SK-N-SH treated with all-trans-retinoic acid at 6 μM for 48 hours (cell line): ENCODE data around the gene INTS15.

Experiments used
- ATAC-seq: fragments of 200-7000 bp; cut with Tn5 transposase; 3 replicates; pipeline ENCODE4 v1.9.1; 2020; ENCODE audit warnings: mild to moderate bottlenecking, moderate library complexity
- ARNTL ChIP-seq: fragments of 450-650 bp; formaldehyde crosslinking; IDR thresholded peaks from 2 replicates; pipeline ENCODE4 v1.5.0; 2020; ENCODE audit warnings: low read depth, mild to moderate bottlenecking, moderate library complexity, borderline replicate concordance
- BACH2 ChIP-seq: fragments of 250-450 bp; sonication (Bioruptor Pico); IDR thresholded peaks from 2 replicates; pipeline ENCODE4 v1.9.0; 2021; ENCODE audit warnings: mild to moderate bottlenecking, borderline replicate concordance
- CSDC2 ChIP-seq: fragments of 250-450 bp; sonication (Bioruptor Pico); IDR thresholded peaks from 2 replicates; pipeline ENCODE4 v1.5.0; 2020; ENCODE audit warnings: mild to moderate bottlenecking, moderate library complexity
- ESRRG ChIP-seq: fragments of 250-450 bp; sonication (Bioruptor Pico); IDR thresholded peaks from 2 replicates; pipeline ENCODE4 v1.6.1; 2021; ENCODE audit warnings: mild to moderate bottlenecking
- GLIS3 ChIP-seq: fragments of 250-450 bp; sonication (Bioruptor Pico); IDR thresholded peaks from 2 replicates; pipeline ENCODE4 v1.5.0; 2020; ENCODE audit warnings: mild to moderate bottlenecking, moderate library complexity
- ISL1 ChIP-seq: fragments of 250-450 bp; sonication (Bioruptor Pico); IDR thresholded peaks from 2 replicates; pipeline ENCODE4 v2.1.2; 2022; ENCODE audit warnings: mild to moderate bottlenecking, moderate library complexity
- OSR1 ChIP-seq: fragments of 250-450 bp; sonication (Bioruptor Pico); IDR thresholded peaks from 2 replicates; pipeline ENCODE4 v1.8.0; 2022; ENCODE audit warnings: moderate library complexity, mild to moderate bottlenecking, inconsistent platforms
- PPARA ChIP-seq: fragments of 250-450 bp; sonication (Bioruptor Pico); IDR thresholded peaks from 2 replicates; pipeline ENCODE4 v1.5.0; 2020; ENCODE audit warnings: mild to moderate bottlenecking, borderline replicate concordance
- RARB ChIP-seq: fragments of 250-450 bp; sonication (Bioruptor Pico); IDR thresholded peaks from 2 replicates; pipeline ENCODE4 v1.8.0; 2021; ENCODE audit warnings: mild to moderate bottlenecking, moderate library complexity
- SNAI2 ChIP-seq: fragments of 250-450 bp; sonication (Bioruptor Pico); IDR thresholded peaks from 2 replicates; pipeline ENCODE4 v1.5.0; 2020; ENCODE audit warnings: mild to moderate bottlenecking, moderate library complexity
- TCF4 ChIP-seq: fragments of 250-450 bp; sonication (Bioruptor Pico); IDR thresholded peaks from 2 replicates; pipeline ENCODE4 v1.8.0; 2021; ENCODE audit warnings: mild to moderate bottlenecking, moderate library complexity, borderline replicate concordance
- TOX ChIP-seq: fragments of 250-450 bp; sonication (Bioruptor Pico); IDR thresholded peaks from 2 replicates; pipeline ENCODE4 v1.8.0; 2021; ENCODE audit warnings: mild to moderate bottlenecking, moderate library complexity, borderline replicate concordance
- ZC3H10 ChIP-seq: fragments of 250-450 bp; sonication (Bioruptor Pico); IDR thresholded peaks from 2 replicates; pipeline ENCODE4 v1.5.1; 2021; ENCODE audit warnings: mild to moderate bottlenecking, moderate library complexity
- ZNF565 ChIP-seq: fragments of 450-650 bp; formaldehyde crosslinking; conservative IDR thresholded peaks from 2 replicates; pipeline ENCODE4 v1.5.0; 2020; ENCODE audit warnings: low read depth, mild to moderate bottlenecking, moderate library complexity
- ZNF70 ChIP-seq: fragments of 450-650 bp; formaldehyde crosslinking; IDR thresholded peaks from 2 replicates; pipeline ENCODE4 v1.5.0; 2020; ENCODE audit warnings: mild to moderate bottlenecking, moderate library complexity
- ZNF8 ChIP-seq: fragments of 450-650 bp; formaldehyde crosslinking; IDR thresholded peaks from 2 replicates; pipeline ENCODE4 v1.5.0; 2020; ENCODE audit warnings: mild to moderate bottlenecking, moderate library complexity
- TF ChIP-seq, protein P1 (sequence below): fragments of 250-450 bp; sonication (Bioruptor Pico); IDR thresholded peaks from 2 replicates; pipeline ENCODE4 v1.5.1; 2020; ENCODE audit warnings: low read depth, mild to moderate bottlenecking, moderate library complexity
- TF ChIP-seq, protein P2 (sequence below): fragments of 250-450 bp; sonication (Bioruptor Pico); IDR thresholded peaks from 2 replicates; pipeline ENCODE4 v1.8.0; 2021; ENCODE audit warnings: low read depth, mild to moderate bottlenecking, moderate library complexity, borderline replicate concordance
- TF ChIP-seq, protein P3 (sequence below): fragments of 250-450 bp; sonication (Bioruptor Pico); IDR thresholded peaks from 2 replicates; pipeline ENCODE4 v1.5.1; 2021; ENCODE audit warnings: mild to moderate bottlenecking, moderate library complexity
- TF ChIP-seq, protein P4 (sequence below): fragments of 250-450 bp; sonication (Bioruptor Pico); IDR thresholded peaks from 2 replicates; pipeline ENCODE4 v1.8.0; 2020; ENCODE audit warnings: mild to moderate bottlenecking, moderate library complexity, borderline replicate concordance

Gene INTS15

DNA sequence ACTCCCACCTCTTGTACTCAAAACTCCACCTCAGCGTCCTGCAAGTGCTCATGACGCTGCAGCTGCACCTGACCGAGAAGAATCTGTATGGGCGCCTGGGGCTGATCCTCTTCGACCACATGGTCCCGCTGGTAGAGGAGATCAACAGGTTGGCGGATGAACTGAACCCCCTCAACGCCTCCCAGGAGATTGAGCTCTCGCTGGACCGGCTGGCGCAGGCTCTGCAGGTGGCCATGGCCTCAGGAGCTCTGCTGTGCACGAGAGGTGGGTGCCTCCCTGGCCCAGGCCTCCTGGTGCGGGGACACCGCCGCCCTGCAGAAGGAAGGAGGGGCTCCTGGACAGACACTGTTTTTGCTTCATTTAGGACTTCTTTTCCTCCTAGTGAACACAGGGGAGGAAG, 10.3 kb downstream of the INTS15 start:
- no peak for ATAC-seq

DNA sequence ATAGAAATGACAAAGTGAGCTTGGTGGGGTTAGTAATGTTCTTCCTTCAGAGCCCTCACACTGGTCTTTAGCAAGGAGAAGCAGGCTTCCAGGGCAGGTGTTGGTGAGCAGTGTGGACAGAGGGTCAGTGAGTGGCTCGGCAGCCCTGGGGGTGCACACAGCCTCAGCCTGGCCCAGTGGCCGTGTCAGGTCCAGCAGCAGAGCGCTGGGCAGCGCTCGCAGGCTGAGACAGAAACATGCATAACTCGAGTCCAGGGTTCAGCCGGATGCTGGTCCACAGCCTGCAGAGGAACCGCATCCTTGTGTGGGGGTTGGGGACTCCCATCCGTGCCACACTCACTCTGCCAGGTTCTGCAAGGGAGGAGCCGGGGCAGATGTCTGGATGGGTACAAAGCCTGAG, 14.6 kb downstream of the INTS15 start:
- no peak for ATAC-seq
- TF ChIP-seq CSDC2 (CRISPR knock-in tag) (no peak), PPARA (no peak), ZNF565 (CRISPR knock-in tag) (no peak), OSR1 (CRISPR knock-in tag) (no peak), GLIS3 (CRISPR knock-in tag) (no peak), ARNTL (no peak), ZNF70 (no peak), ESRRG (CRISPR knock-in tag) (no peak)
- TF ChIP-seq, protein P1, sequence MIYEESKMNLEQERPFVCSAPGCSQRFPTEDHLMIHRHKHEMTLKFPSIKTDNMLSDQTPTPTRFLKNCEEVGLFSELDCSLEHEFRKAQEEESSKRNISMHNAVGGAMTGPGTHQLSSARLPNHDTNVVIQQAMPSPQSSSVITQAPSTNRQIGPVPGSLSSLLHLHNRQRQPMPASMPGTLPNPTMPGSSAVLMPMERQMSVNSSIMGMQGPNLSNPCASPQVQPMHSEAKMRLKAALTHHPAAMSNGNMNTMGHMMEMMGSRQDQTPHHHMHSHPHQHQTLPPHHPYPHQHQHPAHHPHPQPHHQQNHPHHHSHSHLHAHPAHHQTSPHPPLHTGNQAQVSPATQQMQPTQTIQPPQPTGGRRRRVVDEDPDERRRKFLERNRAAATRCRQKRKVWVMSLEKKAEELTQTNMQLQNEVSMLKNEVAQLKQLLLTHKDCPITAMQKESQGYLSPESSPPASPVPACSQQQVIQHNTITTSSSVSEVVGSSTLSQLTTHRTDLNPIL (CRISPR knock-in tag), result no peak
- TF ChIP-seq, all 23 proteins: peak for 0

More for the DNA sequence above, 10.3 kb downstream of the INTS15 start:
- no peak for TF ChIP-seq ZC3H10 (CRISPR knock-in tag)
- no peak for TF ChIP-seq ESRRG (CRISPR knock-in tag)
- no peak for TF ChIP-seq ZNF8
- no peak for TF ChIP-seq ISL1 (CRISPR knock-in tag)
- TF ChIP-seq, all 23 proteins: peak for 0

DNA sequence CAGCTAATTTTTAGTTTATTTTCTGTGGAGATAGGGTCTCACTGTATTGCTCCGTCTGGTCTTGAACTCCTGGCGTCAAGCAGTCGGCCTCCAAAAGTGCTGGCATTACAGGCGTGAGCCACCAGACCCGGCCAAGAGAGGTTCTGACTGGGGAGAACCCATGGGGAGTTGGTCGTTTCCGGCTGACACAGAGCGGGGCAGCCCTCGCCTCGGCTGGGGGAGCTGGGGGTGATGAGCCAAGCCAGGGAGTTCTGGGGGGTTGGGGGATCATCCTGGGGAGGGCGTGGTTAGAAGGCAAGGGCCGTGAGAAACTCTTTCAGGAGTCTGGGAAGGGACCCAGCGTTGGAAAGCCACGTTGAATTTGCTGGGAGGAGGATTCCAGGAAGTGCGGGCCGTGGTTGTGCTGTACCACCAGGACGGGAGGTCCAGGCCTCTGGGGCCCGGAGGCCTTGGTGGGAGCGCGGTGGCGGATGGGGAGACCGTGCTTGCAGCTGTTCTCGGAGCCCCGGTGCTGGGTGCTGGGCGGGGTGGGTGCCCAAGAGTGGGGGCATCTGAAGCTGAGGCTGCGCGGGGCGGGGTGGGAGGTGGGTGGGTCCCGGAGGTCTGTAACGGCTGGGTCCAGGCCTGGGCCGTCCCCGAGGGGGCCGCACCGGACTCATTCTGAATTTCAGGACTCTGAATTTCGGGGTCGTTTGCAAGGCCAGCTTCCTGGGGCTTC, 17.2 kb downstream of the INTS15 start:
- no peak for ATAC-seq
- TF ChIP-seq GLIS3 (CRISPR knock-in tag) (no peak), ESRRG (CRISPR knock-in tag) (no peak), TCF4 (CRISPR knock-in tag) (no peak), ZNF70 (no peak), ZNF8 (no peak), ZNF565 (CRISPR knock-in tag) (no peak), SNAI2 (CRISPR knock-in tag) (no peak), OSR1 (CRISPR knock-in tag) (no peak), PPARA (no peak), ZC3H10 (CRISPR knock-in tag) (no peak), ARNTL (no peak), BACH2 (CRISPR knock-in tag) (no peak), TOX (CRISPR knock-in tag) (no peak), ISL1 (CRISPR knock-in tag) (no peak), RARB (CRISPR knock-in tag) (no peak)
- TF ChIP-seq, protein P2, sequence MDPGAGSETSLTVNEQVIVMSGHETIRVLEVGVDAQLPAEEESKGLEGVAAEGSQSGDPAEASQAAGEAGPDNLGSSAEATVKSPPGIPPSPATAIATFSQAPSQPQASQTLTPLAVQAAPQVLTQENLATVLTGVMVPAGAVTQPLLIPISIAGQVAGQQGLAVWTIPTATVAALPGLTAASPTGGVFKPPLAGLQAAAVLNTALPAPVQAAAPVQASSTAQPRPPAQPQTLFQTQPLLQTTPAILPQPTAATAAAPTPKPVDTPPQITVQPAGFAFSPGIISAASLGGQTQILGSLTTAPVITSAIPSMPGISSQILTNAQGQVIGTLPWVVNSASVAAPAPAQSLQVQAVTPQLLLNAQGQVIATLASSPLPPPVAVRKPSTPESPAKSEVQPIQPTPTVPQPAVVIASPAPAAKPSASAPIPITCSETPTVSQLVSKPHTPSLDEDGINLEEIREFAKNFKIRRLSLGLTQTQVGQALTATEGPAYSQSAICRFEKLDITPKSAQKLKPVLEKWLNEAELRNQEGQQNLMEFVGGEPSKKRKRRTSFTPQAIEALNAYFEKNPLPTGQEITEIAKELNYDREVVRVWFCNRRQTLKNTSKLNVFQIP, result no peak
- TF ChIP-seq, protein P3, sequence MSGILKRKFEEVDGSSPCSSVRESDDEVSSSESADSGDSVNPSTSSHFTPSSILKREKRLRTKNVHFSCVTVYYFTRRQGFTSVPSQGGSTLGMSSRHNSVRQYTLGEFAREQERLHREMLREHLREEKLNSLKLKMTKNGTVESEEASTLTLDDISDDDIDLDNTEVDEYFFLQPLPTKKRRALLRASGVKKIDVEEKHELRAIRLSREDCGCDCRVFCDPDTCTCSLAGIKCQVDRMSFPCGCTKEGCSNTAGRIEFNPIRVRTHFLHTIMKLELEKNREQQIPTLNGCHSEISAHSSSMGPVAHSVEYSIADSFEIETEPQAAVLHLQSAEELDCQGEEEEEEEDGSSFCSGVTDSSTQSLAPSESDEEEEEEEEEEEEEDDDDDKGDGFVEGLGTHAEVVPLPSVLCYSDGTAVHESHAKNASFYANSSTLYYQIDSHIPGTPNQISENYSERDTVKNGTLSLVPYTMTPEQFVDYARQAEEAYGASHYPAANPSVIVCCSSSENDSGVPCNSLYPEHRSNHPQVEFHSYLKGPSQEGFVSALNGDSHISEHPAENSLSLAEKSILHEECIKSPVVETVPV (CRISPR knock-in tag), result no peak
- TF ChIP-seq, protein P4, sequence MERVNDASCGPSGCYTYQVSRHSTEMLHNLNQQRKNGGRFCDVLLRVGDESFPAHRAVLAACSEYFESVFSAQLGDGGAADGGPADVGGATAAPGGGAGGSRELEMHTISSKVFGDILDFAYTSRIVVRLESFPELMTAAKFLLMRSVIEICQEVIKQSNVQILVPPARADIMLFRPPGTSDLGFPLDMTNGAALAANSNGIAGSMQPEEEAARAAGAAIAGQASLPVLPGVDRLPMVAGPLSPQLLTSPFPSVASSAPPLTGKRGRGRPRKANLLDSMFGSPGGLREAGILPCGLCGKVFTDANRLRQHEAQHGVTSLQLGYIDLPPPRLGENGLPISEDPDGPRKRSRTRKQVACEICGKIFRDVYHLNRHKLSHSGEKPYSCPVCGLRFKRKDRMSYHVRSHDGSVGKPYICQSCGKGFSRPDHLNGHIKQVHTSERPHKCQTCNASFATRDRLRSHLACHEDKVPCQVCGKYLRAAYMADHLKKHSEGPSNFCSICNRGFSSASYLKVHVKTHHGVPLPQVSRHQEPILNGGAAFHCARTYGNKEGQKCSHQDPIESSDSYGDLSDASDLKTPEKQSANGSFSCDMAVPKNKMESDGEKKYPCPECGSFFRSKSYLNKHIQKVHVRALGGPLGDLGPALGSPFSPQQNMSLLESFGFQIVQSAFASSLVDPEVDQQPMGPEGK (CRISPR knock-in tag), result no peak
- TF ChIP-seq, protein P1 (CRISPR knock-in tag), result no peak
- TF ChIP-seq, all 23 proteins: peak for 0

DNA sequence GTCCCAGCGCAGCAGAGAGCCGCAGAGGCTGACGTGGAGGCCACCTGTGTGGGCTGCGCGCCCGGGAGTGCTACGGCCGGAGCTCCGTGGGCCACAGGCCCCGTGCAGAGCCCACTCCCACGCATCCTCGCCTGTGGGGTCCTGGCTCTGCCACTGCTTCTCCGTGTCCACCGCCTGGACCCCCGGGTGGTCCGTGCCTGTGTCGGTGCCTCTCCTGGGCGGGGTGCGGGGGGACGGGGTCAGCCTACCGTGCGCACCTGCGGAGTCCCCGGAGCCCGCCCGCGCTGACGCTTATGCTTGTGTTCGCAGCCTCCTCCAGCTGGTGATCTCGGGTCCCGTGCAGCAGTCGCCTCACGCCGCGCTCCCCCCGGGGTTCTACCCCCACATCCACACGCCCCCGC, 17.8 kb downstream of the INTS15 start:
- no peak for ATAC-seq
- no peak for TF ChIP-seq ZNF8
- no peak for TF ChIP-seq CSDC2 (CRISPR knock-in tag)
- TF ChIP-seq BACH2 (CRISPR knock-in tag), result no peak
- TF ChIP-seq ESRRG (CRISPR knock-in tag), result no peak
- TF ChIP-seq ARNTL, result no peak
- no peak for TF ChIP-seq ZNF70
- TF ChIP-seq OSR1 (CRISPR knock-in tag), result no peak
- TF ChIP-seq, protein P4 (CRISPR knock-in tag), result no peak
- no peak for TF ChIP-seq TCF4 (CRISPR knock-in tag)
